ENCODE results near the gene MMP8.

- TF ChIP-seq CTCF (IDR thresholded peaks at IDR 0.05 in 4 of 5, conservative IDR thresholded peaks at IDR 0.05 in 1 of 5): no peak
- no peak for TF ChIP-seq POLR2A (IDR thresholded peaks at IDR 0.05)
Measured at GRCh38 chr11:102763440-102763839, 38.7 kb upstream of the MMP8 start.

All from gastrocnemius medialis (tissue), 4 donors.